Esophagus muscularis mucosa (tissue), 4 donors: Measurements from ENCODE around the gene MOB3A. TPM values are rescaled to one million over a fixed set of nuclear protein-coding genes. Genes with fewer than 3 reads are reported as not detected.
A peak's percentile ranks its signal among the peaks of the same experiment; 100 is the strongest.

Source experiments
- DNase-seq: peaks from one replicate; pipeline ENCODE4 v3.0.0-alpha.2; 2017; ENCODE audit errors: extremely low spot score
- H3K27ac ChIP-seq, 4 donors: fragments of 200-600 bp; sonication (generic); replicated peaks in 1 of 4; 1 replicate in 3 of 4; 2 replicates in 1 of 4; pipeline ENCODE4 v1.5.1; 2016 to 2019; ENCODE audit warnings: mild to moderate bottlenecking in 1 of 4
- H3K27me3 ChIP-seq, 4 donors: fragments of 200-600 bp; sonication (generic); one replicate each; pipeline versions ENCODE4 v1.5.1 to v1.6.0; 2016 to 2019
- H3K36me3 ChIP-seq, 4 donors: fragments of 200-600 bp; sonication (generic); one replicate each; pipeline ENCODE4 v1.5.1; 2016 to 2019
- H3K4me1 ChIP-seq, 4 donors: fragments of 200-600 bp; sonication (generic); one replicate each; pipeline ENCODE4 v1.5.1; 2016 to 2019
- H3K4me3 ChIP-seq, 4 donors: fragments of 200-600 bp; sonication (generic); 1 replicate in 2 of 4; 2 replicates in 2 of 4; pipeline ENCODE4 v1.5.1; 2016 to 2019; ENCODE audit warnings: mild to moderate bottlenecking in 4 of 4, moderate library complexity in 1 of 4
- H3K9me3 ChIP-seq, 4 donors: fragments of 200-600 bp; sonication (generic); 1 replicate in 3 of 4; 2 replicates in 1 of 4; pipeline ENCODE4 v1.5.1; 2016 to 2019
- CTCF ChIP-seq, 3 experiments: fragments of 200-600 bp in 2 of 3; fragments of 450-650 bp in 1 of 3; sonication (generic) in 2 of 3; IDR thresholded peaks; one replicate each; pipeline ENCODE4 v1.5.1; 2017 to 2019; ENCODE audit warnings: antibody characterized with exemption in 3 of 3, mild to moderate bottlenecking in 2 of 3, moderate library complexity in 1 of 3
- EP300 ChIP-seq: sonication (generic); formaldehyde crosslinking; IDR thresholded peaks from one replicate; pipeline ENCODE4 v1.6.1; 2017; ENCODE audit warnings: antibody characterized with exemption
- POLR2A ChIP-seq: fragments of 450-650 bp; IDR thresholded peaks from one replicate; pipeline ENCODE4 v1.6.1; 2017; ENCODE audit warnings: antibody characterized with exemption, moderate library complexity, mild to moderate bottlenecking, low read depth
- POLR2AphosphoS5 ChIP-seq, 2 donors: sonication (generic); formaldehyde crosslinking; IDR thresholded peaks; one replicate each; pipeline ENCODE4 v1.6.1; 2017; ENCODE audit warnings: antibody characterized with exemption in 2 of 2
- WGBS: methylation state at CpG from one replicate; pipeline ENCODE4 v1.1.5; 2018; 5-methylcytosine and 5-hydroxymethylcytosine counted together
- intact Hi-C: fragments of 100-400 bp; cut with DNase I; formaldehyde crosslinking; loops from one replicate; pipeline ENCODE4 v1.15.1; 2023
- total RNA-seq, 4 donors: library from RNA; depleted of rRNA; stranded (reverse); fragments of >200 nt; gene quantifications; one replicate each; pipeline versions ENCODE4 v1.1.0 to v1.2.1, GENCODE V29; 2016

Gene MOB3A
- total RNA-seq, 4 donors from 2014 or later = 43.6 to 85.2 (median 56.3) TPM

GRCh38 chr19:2039959-2040646, 56.0 kb downstream of the MOB3A start:
- H3K9me3 ChIP-seq = peaks cover 0 to 11% (median 8%) of the 10 kb centered on the region in 4 donors
- no peak for DNase-seq
- H3K27ac ChIP-seq = peak overlapping the region; percentile 99 to 100 (median 100)
- TF ChIP-seq POLR2AphosphoS5 (IDR thresholded peaks at IDR 0.05) (no peak), CTCF (IDR thresholded peaks at IDR 0.05) (no peak), EP300 (no peak), POLR2A (no peak)
- WGBS = 62% methylated on average over 2 of the region's 20 CpGs
- intact Hi-C loops = no loop called here
- peaks cover 55 to 75% (median 71%) of the 10 kb centered on the region in 4 donors for H3K4me1 ChIP-seq
- H3K36me3 ChIP-seq = peaks cover 38 to 69% (median 65%) of the 10 kb centered on the region in 4 donors
- no peak overlapping the region for H3K4me3 ChIP-seq
- H3K27me3 ChIP-seq = no peaks in the 10 kb centered on the region

GRCh38 chr19:2039089-2039958, 56.8 kb downstream of the MOB3A start:
- peaks cover 47 to 75% (median 70%) of the 10 kb centered on the region in 4 donors for H3K4me1 ChIP-seq
- no peak for DNase-seq
- H3K36me3 ChIP-seq = peaks cover 37 to 61% (median 57%) of the 10 kb centered on the region in 4 donors
- peaks cover 0 to 12% (median 8%) of the 10 kb centered on the region in 4 donors for H3K9me3 ChIP-seq
- TF ChIP-seq POLR2AphosphoS5 (IDR thresholded peaks at IDR 0.05) (no peak), POLR2A (no peak), CTCF (IDR thresholded peaks at IDR 0.05) (no peak), EP300 (no peak)
- 87% methylated on average over 24 of the region's 30 CpGs for WGBS
- no peaks in the 10 kb centered on the region for H3K27me3 ChIP-seq
- H3K27ac ChIP-seq = peak overlapping the region; percentile 99 to 100 (median 100)
- H3K4me3 ChIP-seq = no peak overlapping the region
- intact Hi-C loops = no loop called here

GRCh38 chr19:2038284-2039088, 57.6 kb downstream of the MOB3A start:
- peaks cover 36 to 55% (median 52%) of the 10 kb centered on the region in 4 donors for H3K36me3 ChIP-seq
- H3K4me1 ChIP-seq = peaks cover 42 to 75% (median 69%) of the 10 kb centered on the region in 4 donors
- no peaks in the 10 kb centered on the region for H3K27me3 ChIP-seq
- no peak overlapping the region for H3K4me3 ChIP-seq
- intact Hi-C loops = no loop called here
- peaks cover 0 to 12% (median 8%) of the 10 kb centered on the region in 4 donors for H3K9me3 ChIP-seq
- no peak for DNase-seq
- H3K27ac ChIP-seq = peak overlapping the region; percentile 35 to 100 (median 100)
- WGBS = 84% methylated on average over 37 of the region's 44 CpGs
- TF ChIP-seq CTCF (IDR thresholded peaks at IDR 0.05) (no peak), POLR2A (no peak), POLR2AphosphoS5 (IDR thresholded peaks at IDR 0.05) (no peak), EP300 (no peak)

GRCh38 chr19:2037651-2038255, 58.4 kb downstream of the MOB3A start:
- 70% methylated on average over 22 of the region's 24 CpGs for WGBS
- Histone ChIP-seq H3K4me3 (no peak overlapping the region), H3K27me3 (no peaks in the 10 kb centered on the region), H3K36me3 (peaks cover 32 to 48% (median 45%) of the 10 kb centered on the region in 4 donors), H3K4me1 (peaks cover 42 to 75% (median 69%) of the 10 kb centered on the region in 4 donors), H3K9me3 (peaks cover 0 to 12% (median 8%) of the 10 kb centered on the region in 4 donors), H3K27ac (peak overlapping the region; percentile 20 to 100 (median 67))
- intact Hi-C loops = no loop called here
- no peak for DNase-seq
- TF ChIP-seq POLR2AphosphoS5 (IDR thresholded peaks at IDR 0.05) (peak in 1 of 2 donors; percentile 28), EP300 (no peak)
